HL-60 (cell line): ENCODE measurements around the gene GPR39.

Source experiments
- DNase-seq, 2 experiments: peaks; one replicate each; pipeline ENCODE4 v3.0.0-alpha.2; 2010 to 2020; ENCODE audit warnings: low read depth in 1 of 2, low spot score in 1 of 2
- H3K27ac ChIP-seq: fragments of 250-450 bp; sonication (Bioruptor Pico); replicated peaks from 2 replicates; pipeline ENCODE4 v1.5.1; 2020; ENCODE audit warnings: mild to moderate bottlenecking, moderate library complexity
- H3K27me3 ChIP-seq: fragments of 250-450 bp; sonication (Bioruptor Pico); 2 replicates; pipeline ENCODE4 v1.5.1; 2021; ENCODE audit warnings: mild to moderate bottlenecking, moderate library complexity; ENCODE audit not compliant: insufficient read depth, poor library complexity, severe bottlenecking
- H3K4me3 ChIP-seq: replicated peaks from 2 replicates; pipeline ENCODE4 v1.5.1; 2011; ENCODE audit warnings: mild to moderate bottlenecking, control low read depth, low read length; ENCODE audit not compliant: insufficient read depth
- GABPA ChIP-seq: IDR thresholded peaks from 2 replicates; pipeline ENCODE4 v1.6.1; 2012; ENCODE audit warnings: low read depth
- POLR2AphosphoS5 ChIP-seq: IDR thresholded peaks from 2 replicates; pipeline ENCODE4 v1.6.1; 2012; ENCODE audit warnings: low read depth
- SPI1 ChIP-seq: IDR thresholded peaks from 2 replicates; pipeline ENCODE4 v1.6.1; 2012; ENCODE audit warnings: low read depth, mild to moderate bottlenecking, borderline replicate concordance
- TF ChIP-seq, protein P1 (sequence below): IDR thresholded peaks from 2 replicates; pipeline ENCODE4 v1.6.1; 2012; ENCODE audit warnings: low read depth; ENCODE audit not compliant: insufficient replicate concordance
- TF ChIP-seq, protein P2 (sequence below): IDR thresholded peaks from one replicate; pipeline ENCODE4 v1.5.1; 2011; ENCODE audit warnings: low read length, control low read depth, inconsistent platforms; ENCODE audit not compliant: insufficient read depth

GPR39 gene

DNA sequence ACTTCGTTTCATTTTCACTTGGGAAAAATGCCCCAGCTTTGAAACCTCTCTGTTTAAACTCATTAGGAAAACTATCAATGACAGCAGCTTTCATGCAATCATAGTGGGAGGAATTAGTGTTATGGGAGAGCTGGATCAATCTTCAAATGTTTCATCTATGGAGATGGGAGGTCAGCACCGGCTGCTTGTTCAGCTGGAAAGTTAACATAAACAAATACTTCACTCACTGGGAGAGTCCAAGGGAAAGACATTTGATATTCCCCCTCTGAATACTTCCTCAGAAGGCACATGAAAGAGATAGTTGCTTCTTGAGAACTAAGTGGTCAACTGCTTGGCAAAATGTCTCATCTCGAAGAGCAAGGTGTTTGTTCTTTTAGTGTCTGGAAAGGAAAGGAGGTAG is 246.1 kb downstream of the GPR39 start:
- Histone ChIP-seq H3K27ac (no peak overlapping the region), H3K4me3 (no peak overlapping the region), H3K27me3 (peaks cover 8% of the 10 kb centered on the region)
- no peak for TF ChIP-seq GABPA
- DNase-seq: no peak

DNA sequence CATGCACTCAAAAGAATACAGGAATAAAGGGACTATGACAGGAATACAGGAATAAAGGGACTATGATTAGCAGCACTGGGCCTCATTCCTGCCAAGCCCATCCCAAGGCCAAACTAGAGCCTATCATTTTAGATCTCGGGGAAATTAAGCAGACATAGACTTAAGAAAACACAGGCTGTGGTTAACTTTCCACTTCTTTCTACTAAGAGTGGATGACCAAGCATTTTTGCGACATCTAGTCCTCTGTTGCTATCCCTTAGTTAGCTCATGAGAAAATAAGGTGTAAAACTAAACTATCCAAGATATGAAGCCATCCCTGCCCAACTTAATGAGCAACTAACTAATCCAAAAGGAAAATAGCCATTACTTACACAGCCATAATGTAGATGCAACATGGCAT is 247.5 kb downstream of the GPR39 start:
- no peak for DNase-seq
- TF ChIP-seq POLR2AphosphoS5: no peak
- TF ChIP-seq, protein P1, sequence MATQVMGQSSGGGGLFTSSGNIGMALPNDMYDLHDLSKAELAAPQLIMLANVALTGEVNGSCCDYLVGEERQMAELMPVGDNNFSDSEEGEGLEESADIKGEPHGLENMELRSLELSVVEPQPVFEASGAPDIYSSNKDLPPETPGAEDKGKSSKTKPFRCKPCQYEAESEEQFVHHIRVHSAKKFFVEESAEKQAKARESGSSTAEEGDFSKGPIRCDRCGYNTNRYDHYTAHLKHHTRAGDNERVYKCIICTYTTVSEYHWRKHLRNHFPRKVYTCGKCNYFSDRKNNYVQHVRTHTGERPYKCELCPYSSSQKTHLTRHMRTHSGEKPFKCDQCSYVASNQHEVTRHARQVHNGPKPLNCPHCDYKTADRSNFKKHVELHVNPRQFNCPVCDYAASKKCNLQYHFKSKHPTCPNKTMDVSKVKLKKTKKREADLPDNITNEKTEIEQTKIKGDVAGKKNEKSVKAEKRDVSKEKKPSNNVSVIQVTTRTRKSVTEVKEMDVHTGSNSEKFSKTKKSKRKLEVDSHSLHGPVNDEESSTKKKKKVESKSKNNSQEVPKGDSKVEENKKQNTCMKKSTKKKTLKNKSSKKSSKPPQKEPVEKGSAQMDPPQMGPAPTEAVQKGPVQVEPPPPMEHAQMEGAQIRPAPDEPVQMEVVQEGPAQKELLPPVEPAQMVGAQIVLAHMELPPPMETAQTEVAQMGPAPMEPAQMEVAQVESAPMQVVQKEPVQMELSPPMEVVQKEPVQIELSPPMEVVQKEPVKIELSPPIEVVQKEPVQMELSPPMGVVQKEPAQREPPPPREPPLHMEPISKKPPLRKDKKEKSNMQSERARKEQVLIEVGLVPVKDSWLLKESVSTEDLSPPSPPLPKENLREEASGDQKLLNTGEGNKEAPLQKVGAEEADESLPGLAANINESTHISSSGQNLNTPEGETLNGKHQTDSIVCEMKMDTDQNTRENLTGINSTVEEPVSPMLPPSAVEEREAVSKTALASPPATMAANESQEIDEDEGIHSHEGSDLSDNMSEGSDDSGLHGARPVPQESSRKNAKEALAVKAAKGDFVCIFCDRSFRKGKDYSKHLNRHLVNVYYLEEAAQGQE: no peak
- peaks cover 21% of the 10 kb centered on the region for H3K27me3 ChIP-seq
- H3K27ac ChIP-seq: no peak overlapping the region
- no peak overlapping the region for H3K4me3 ChIP-seq

DNA sequence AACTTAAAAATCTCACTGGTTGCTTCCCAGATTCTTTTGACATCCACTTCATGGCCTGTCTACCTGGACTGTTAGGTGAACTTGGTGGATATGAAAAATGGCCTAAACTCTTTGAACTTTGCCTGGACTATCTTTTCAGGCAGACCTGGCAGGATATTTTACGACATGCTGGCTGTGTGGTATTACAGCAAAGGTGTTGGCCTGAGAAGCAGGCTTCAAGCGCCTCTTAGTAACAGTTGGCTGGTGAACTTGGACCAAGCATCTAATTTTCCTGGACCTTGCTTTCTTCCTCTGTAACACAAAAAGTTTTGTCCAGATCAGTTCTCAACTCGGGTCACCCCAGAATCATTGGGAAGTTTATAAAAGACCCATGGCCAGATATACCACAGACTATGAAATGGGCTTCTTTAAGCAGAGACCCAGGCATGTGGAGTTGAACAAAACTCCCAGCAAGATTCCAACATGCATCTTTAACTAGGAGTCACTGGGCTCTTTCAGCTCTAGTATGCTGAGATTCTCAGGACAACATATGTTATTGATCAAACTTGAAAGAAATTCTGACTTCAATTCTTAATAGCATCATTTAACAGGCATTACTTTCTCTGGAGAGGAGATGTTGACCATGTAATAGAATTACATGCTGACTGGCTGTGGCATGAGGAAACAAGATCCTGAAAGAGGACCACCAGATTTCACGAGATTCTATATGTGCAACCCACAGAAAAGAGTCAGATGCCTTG is 249.0 kb downstream of the GPR39 start:
- no peak for DNase-seq
- H3K27ac ChIP-seq: no peak overlapping the region
- no peak overlapping the region for H3K4me3 ChIP-seq
- H3K27me3 ChIP-seq: peaks cover 36% of the 10 kb centered on the region
- TF ChIP-seq, protein P2, sequence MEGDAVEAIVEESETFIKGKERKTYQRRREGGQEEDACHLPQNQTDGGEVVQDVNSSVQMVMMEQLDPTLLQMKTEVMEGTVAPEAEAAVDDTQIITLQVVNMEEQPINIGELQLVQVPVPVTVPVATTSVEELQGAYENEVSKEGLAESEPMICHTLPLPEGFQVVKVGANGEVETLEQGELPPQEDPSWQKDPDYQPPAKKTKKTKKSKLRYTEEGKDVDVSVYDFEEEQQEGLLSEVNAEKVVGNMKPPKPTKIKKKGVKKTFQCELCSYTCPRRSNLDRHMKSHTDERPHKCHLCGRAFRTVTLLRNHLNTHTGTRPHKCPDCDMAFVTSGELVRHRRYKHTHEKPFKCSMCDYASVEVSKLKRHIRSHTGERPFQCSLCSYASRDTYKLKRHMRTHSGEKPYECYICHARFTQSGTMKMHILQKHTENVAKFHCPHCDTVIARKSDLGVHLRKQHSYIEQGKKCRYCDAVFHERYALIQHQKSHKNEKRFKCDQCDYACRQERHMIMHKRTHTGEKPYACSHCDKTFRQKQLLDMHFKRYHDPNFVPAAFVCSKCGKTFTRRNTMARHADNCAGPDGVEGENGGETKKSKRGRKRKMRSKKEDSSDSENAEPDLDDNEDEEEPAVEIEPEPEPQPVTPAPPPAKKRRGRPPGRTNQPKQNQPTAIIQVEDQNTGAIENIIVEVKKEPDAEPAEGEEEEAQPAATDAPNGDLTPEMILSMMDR: no peak
- TF ChIP-seq GABPA (no peak), SPI1 (no peak), POLR2AphosphoS5 (no peak)
- TF ChIP-seq, protein P1: no peak

DNA sequence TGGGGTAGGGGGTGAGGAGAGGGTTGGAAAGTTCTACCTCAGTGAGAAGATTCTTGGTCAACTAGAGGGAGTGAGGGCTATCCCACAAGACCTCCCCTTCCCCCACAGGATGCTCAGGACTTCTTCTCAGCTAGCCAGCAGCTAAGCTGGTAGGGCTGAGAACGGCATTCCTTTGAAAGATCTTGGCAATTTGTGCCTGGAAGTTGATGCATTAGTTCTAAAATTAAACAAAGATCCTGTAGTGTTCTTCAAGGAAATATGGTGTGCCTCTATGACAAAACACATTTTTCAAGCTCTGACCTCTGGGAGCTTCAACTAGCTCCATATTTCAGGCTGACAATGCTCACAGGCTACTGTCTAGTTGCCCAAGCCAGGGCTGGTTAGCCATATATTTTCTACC is 251.1 kb downstream of the GPR39 start:
- no peak for DNase-seq
- H3K4me3 ChIP-seq: no peak overlapping the region
- H3K27ac ChIP-seq: no peak overlapping the region
- peaks cover 46% of the 10 kb centered on the region for H3K27me3 ChIP-seq
- TF ChIP-seq POLR2AphosphoS5 (no peak), GABPA (no peak), SPI1 (no peak)
- TF ChIP-seq, protein P1: no peak
- TF ChIP-seq, protein P2: no peak
